ENCODE measurements around the gene SUCLG2.

SUCLG2 gene

DNA sequence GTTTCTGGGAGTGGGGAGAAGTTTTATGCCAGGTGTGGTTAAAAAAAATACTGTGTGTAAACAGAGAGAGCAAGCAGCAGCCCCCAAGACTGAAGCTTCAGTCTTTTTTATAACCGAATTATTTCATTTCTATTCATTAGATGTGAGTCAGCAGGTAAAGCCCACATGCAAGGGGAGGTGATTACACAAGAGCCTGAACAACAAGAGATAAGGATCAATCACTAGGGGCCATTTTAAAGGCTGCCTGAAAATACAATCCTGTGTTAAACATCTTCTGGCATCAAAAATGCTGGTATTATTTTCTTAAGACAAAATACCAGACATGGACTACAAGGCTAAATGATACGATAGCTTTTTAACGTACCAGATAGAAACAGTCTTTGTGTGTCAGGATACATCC, 217.3 kb downstream of the SUCLG2 start:
- no peak for DNase-seq

DNA sequence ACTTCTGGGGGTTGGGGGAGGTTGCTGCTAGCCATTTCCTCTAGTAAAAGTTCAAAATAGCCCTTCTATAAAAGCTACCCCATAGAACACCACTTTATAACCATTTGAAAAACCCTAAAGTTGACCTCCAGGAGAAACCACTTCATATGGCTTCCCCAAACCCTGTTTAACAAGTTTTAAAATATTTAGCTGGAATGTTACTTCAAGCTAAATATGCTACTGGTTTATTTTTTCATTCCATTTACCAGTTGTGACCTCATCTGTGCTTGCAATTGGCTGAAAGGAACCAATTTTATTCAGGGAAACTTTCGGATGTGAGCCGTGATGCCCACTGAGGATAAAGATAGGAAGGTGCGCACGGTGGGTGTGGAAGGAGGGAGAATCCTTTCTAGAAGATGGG, 221.3 kb downstream of the SUCLG2 start:
- DNase-seq: no peak

DNA sequence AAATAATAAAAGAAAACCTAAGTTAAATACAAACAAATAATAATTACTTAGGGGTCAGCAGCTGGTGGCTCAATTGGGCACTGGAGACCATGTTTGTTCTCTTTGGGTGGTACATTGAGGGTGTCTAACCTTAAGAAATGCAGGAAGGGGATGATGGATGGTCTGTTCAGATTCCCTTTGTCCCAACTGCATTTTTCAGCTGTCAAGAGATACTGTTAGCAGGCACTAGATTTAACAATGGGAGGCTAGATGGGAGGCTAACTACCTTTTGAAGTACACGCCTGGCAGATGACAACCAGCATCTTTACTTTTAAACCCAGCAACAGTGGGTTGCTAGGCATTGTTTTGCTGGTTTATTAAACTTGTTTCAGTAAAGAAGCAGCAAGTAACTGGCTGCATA, 222.5 kb downstream of the SUCLG2 start:
- no peak for DNase-seq

DNA sequence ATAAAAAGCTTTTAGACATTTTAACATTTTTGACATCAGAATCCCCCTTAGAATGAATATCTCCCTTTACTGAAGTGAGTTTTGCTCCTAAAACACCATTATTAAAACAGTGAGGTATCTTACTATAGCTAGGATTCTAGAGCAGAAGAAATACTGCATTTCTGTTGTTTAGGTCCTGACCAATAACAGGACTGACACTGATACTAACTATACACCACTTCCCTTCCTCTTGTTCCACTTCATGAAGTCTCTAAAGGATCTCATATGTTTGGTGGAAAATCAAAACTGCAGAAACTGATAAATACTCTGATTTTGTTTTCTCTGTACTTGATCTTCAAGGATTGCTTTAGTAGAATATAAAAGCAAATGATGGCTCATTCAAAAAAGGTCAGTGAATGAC, 230.7 kb downstream of the SUCLG2 start:
- no peak for DNase-seq

DNA sequence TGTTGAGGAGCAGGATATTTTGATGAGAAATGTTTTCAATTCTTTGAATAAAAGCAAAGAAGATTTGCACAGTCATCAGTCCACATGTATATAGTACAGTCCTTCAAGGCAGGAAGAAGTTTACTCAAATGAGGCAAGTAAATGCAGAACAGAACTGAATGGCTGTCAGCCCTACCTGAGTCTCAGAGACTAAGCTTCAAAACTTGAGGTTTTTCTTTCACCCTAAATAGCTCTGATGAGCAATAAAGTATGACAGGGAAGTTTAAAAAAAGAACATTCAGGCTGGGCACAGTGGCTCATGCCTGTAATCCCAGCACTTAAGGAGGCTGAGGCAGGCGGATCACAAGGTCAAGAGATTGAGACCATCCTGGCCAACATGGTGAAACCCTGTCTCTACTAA, 232.5 kb downstream of the SUCLG2 start:
- DNase-seq: no peak

DNA sequence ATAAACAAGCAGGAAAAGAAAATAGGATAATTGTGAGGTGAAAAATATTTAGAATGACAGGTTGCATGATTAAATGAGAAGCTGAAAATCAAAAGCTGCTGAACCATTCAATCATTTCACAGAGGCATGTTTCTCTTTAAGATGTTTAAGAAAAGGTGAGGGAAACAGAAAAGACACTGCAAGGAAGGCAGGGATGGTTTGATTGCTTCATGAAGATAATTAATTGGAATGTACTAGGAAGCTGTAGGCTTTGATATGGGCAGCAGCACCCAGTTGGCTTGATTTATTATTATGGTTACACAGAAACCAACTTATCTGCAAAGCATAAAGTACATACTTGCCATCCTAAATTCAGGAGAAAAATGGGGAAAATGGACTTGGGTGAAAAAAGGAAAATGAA, 234.6 kb downstream of the SUCLG2 start:
- DNase-seq: no peak

DNA sequence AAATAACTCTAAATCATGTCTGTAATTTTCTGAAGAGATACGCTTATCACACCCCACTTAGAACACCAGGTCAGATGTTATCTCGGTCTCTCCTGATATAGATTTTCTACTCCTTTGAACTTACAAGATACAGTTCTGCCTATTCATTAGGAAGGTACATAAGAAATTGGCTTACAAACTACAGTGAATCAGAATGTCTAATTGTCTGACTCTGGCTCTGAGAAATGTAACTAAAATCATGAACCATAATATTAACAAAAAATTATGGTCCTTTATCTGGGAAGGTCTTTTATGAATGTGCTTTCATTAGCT, 235.2 kb downstream of the SUCLG2 start:
- DNase-seq: no peak

DNA sequence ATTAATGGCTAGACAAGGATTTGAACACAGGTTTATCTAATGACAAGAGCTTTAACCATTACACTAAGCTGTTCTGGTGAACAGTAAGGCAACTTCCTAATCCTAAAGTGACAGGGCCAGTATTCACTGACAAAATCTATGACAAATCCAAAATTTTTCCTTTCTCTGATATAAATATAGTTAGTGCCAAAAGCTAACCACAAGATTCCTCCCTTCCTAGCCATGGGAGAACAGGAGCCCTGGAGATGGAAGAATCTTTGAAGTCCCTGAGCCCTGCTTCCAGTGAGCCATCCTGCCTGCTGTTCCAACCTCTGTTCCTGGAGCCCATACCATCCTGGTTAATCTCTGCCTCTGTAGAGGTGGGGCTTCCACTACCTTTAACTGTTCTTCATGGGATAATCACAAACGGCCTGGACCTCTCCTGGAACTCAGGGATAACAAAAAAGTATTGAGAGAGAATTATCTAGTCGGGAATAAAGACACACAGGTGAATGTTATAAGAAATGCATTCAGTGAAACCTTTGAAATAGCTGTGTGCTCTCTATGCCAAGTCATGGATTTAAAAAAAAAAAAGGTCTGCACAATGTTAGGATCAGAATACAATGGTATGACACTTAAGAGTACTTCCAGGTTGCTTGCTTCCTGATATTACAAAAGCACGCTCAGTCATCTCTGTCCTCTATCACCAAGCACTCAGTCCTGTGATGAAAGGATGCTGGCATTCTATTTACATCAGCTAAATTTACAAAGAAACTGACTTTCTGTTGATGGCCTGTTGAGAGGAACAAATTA, 235.8 kb downstream of the SUCLG2 start:
- no peak for DNase-seq

DNA sequence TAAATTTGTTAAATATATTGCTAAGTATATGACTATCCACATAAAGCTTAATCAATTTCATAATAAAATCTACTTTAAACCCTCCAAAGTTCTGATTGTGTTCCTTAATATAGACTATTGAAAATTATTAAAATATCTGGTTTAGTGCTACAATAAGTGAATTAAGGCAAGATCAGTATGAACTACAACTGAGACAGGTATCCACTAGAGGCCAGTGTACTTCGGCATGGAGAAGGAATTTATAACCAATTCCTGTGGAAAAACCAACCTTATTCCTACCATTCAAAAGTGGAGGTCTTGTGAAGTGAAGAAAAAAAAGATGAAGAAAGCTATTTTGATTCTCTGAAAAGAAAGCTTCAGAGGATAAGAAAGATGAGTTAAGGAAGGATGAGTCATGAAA, 237.7 kb downstream of the SUCLG2 start:
- DNase-seq: no peak

DNA sequence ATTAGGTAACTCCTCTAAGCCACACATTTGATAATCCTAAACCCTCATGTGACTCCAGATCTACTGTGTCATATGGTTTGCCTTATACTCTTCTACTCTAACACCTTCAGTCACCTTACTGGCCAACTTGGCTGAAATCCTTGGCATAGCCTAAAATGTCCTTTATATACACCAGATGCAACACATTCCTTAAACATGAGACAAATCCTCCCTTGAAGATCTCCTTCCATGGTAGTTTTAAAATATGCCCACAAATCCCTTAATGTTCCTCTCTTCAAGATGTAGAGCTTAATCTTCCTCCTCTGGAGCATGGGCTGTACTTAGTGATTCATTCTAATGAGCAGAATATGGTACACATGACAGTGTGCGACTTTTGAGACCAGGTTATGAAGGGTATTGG, 238.9 kb downstream of the SUCLG2 start:
- DNase-seq: no peak

DNA sequence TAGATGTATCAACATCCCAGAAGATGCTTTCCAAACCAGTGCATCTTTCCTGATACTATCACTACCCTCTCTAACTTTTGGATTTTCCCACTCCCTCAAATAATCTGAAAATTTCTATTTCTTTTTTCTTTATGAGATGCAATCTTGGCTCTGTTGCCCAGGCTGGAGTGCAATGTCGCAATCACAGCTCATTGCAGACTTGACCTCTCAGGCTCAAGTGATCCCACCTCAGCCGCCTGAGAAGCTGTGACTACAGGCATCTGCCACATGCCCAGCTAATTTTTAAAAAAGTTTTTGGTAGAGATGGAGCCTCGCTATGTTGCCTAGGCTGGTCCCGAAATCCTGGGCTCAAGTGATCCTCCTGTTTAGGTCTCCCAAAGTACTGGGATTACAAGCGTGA, 239.7 kb downstream of the SUCLG2 start:
- no peak for DNase-seq

DNA sequence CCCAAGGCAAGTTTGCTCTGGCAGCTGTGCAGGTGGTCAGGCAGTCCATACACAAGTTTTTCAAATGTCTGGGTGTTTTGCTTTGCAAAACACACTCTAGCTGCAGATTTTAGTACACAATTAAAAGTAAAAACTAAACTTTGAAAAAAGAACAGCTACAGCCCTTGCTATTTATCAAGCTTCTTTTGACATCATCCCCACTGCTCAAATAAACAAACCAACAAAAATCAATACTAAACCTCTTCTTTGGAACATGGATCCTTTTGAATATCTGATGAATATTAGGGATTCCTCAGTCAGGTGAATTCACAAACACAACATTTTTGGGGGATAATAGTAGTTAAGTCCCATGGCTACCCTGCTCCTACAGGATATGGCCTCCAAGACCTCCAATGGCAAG, 249.2 kb downstream of the SUCLG2 start:
- no peak for DNase-seq

DNA sequence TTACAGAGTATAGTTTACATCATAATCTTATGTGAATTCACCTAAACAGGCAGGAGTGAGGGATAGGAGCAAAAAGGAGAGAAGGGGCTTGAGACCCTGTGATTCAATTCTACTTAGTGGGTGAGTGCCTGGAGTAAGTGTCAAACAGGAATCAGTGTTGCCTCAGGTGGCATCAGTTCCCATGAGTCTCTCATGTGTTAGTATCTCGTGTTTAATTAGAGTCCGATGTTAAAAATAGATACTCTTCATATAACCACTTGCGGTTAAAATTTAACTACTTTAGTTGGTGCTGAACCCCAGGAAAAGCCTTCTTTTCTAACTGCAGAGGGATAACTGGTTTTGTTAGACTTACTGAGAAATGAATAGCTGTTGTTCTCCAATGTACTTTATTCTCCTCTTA, 251.5 kb downstream of the SUCLG2 start:
- DNase-seq: no peak

DNA sequence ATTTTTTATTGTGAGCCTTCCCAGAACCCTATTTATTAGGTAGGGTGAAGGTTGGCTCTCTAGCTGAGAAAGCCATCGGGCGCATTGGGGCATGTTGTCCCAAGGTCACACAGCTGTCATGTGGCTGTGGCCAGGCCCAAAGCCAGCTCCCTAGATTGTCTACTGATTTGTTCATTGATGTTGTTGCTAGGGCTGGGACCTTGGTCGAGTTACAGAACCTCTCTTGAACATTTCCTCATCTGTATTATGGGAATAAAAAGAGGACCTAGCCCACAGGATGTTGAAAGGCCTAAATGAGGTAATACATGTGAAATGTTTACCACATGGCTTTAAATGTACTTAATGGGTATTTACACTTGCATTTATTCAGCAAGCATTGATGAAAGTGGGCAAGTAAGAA, 252.5 kb downstream of the SUCLG2 start:
- DNase-seq: no peak

DNA sequence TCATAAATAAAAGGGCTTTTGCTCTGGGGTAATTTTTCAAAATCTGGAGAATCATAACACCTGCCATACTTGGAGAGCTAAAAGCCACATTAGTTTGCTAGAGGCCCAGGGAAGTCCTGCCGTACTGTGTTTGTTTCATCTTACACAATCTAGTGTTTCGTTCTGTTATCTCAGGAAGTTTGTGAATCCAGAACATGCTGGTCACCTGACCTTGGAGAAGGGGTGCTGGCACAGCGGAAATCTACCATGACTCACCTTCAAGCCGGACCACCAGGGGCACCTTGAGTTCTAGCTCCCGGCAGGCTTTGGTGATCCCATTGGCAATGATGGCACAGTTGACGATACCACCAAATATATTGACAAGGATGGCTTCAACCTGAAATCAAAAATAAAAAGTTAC, 253.9 kb downstream of the SUCLG2 start:
- no peak for DNase-seq

DNA sequence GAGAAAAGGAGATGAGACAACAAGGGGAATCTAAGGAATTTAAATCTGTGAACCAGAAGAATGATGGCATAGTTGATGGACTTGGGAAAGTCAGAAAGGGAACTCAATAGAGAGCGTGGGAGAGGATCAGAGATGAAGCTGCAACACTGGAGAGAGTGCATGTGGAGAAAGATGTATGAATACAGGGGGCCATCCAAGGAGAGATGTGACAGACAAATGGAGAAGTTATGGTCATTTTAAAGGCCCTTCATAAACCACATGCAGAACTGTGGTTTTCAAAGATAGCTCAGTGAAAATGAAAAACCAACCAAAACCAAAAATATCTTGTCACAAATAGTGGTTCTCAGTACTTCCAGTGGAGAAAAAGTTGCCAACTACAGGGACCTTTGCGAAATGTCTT, 265.2 kb downstream of the SUCLG2 start:
- DNase-seq: no peak

DNA sequence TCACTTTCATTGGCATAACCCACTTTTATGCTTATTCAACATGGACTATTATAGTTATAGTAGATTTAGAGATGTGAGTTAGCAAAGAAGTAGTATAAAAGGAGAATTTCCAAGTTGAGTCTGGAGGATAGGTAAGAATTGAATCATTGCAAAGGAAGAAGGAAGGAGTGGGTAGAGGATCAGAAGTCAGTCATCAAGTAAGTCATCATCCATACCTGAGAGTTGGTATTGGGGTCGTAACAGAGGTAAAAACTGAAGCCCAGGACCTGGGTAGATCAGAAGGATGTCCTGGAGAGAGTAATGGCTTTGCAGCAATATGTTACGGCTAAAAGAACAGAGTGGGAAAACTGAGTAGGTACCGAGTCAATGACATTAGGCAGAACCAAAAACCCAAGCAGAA, 265.7 kb downstream of the SUCLG2 start:
- DNase-seq: no peak

DNA sequence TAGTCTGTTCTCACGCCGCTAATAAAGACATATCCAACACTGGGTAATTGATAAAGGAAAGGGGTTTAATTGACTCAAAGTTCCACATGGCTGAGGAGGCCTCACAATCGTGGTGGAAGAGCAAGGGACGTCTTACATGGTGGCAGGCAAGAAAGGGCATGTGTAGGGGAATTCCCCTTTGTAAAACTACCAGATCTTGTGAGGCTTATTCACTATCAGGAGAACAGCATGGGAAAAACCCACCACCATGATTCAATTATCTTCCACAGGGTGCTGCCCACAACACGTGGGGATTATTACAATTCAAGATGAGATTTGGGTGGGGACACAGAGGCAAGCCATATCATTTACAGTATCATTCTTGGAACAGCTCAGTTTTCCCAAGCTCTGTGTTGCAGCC, 268.0 kb downstream of the SUCLG2 start:
- DNase-seq: no peak

DNA sequence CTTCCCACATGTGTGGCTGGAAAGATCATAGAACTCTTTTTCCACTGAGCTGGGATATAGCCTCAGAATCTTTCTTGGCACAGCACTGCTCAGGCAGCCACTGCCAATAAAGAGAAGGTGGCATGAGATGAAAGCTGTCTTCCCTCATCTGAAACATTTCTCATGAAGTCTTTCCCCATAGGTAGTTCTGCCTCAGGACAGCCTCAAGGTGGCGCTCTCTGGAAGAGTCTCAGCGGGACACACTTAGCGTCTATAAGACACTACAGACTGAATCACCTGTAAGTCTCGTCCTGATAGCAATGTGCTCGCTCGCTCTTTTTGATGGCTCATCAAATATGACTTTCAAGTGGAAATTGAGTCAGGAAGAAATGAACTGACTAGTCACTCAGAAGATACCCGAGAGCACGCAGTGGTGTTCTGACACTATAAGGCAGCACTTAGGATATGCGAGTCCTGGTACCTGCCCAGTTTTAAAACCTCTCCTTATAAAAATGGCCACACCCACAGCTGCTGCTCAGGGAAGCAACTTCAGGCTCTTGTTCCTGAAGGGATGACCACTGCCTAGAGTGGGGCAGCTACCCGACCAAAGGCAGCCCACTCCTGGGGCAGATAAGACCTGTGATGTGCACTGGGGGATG, 269.5 kb downstream of the SUCLG2 start:
- DNase-seq: peak; percentile 60

DNA sequence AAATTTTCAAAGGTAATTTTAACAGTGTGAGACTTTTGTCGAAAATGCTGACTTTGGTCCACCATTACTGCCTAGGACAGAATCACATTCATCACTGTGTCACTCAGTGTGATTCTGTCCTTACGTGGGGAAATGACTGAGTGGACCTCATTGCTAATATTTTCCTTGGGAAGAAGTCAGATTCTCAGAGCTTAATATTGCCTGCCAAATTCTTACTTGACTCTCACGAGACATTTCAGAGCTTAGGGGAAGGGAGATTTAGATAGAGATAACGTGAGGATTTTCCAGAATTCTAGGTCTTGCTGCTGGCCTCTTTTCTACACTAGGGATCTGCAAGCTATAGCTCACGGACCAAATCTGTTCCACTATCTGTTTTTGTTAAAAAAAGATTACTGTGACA, 270.4 kb downstream of the SUCLG2 start:
- DNase-seq: no peak

DNA sequence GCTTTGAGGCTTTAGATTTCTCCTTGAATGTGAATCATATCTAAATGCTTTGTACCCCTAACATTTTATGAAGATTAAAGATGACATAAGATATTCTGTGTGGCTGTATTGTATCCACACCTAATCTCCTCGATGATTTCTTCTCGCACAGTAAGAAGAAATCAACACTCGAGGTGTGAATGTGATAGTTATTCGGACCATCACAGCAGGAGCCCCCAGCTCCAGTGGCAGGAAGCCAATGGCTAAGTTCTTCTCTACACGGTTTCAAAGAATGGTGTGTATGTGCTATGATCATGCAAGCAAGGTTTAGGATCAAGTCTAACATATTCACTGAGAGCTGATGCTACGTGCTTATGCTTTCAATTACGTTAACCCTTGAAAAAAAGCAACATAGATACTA, 271.0 kb downstream of the SUCLG2 start:
- no peak for DNase-seq

DNA sequence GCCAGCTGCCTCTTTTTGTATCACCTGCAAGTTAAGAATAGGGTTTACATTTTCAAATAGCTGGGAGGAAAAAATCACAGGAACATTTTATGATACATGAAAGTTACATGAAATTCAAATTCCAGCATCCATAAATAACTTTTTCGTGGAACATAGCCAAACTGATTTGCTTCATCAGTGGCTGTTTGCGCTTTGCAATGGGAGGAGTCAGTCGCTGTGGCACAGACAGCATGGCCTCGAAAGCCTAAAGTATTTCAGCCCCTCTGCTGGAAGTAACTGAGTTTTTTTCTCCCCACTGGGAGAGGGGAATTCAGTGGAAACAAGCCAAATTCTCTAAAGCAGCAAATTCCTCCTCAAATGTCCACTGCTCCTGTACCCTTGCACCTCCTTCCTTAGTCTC, 271.9 kb downstream of the SUCLG2 start:
- no peak for DNase-seq

DNA sequence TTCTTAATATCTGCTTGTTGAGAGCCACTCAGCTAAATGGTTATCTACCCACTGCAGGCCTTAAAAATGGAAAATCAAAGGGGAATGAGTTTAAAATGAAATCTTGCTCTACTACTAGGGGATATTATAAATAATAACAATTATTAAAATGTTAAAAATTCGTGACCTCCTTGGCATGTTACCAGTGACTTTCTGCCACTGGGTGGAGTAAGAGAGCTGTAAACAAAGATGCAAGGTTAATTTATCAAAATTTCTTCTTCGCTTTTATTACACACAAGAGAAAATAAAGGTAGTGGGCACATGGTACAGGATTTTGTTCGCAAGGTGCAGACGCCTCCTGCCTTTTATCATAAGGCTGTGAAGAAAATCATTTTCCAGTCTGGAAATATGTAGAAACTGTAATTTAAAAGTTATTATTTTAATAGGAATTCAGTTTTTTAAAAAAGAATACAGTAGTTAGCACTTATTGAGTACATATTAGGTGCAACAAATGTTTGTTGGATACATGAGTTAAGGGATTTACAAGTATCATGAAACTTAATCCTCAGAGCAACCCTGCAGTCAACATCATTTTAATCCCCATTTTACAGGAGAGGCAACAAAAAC, 272.6 kb downstream of the SUCLG2 start:
- DNase-seq: no peak

DNA sequence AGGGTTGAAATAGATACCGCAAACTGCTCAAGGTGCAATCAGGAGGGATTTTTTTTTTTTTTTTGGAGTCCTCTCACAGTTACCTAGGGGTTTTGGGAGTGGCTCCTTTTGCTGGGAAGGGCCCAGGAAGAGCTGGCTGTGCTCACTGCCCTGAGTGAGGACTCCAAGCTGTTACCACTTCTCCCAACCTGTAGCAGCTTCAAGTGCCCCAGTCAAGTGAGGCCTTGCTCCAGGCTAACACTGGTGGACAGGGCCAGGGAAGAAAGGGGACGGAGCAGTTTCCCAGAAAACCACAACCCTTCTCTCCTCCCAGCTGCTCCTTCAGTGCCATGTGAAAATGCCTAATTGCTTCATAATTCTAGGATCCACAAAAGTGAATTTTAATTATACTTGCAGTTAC, 274.3 kb downstream of the SUCLG2 start:
- DNase-seq: no peak

DNA sequence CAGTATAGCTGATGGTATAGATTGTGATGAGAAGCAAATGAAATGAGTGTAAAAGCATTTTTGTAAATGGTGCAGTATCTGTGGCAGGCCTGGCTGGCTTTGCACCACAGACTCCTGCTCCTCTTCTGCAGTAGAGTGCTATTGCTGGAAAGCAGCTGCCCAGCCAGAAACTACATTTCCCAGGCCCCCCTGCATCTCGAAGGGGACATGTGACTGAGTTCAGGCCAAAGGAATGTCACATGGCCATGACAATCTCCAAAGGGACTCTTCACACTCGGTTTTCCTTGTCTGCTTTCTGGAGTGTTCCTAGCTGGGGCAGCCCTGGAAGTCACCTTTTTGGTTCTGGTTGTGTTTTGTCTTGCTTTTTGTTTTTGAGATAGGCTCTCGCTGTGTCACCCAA, 277.1 kb downstream of the SUCLG2 start:
- DNase-seq: no peak
